Fibroblast of skin of abdomen (primary cell): ENCODE measurements around the gene CD3E. TPM values are rescaled to one million over a fixed set of nuclear protein-coding genes. Genes with fewer than 3 reads are reported as not detected.

Experiments used
- DNase-seq: peaks from one replicate; pipeline ENCODE4 v3.0.0-alpha.2; 2013
- polyA plus RNA-seq, 2 experiments: library from polyadenylated mRNA; unstranded; fragments of 120-200 nt; gene quantifications; one replicate each; pipeline ENCODE4 v1.2.1, GENCODE V29; 2013; ENCODE audit not compliant: insufficient read length in 2 of 2

CD3E gene
- 0.10 TPM for polyA plus RNA-seq (2013, experiment 1 of 2; ENCODE audit: insufficient read length)
- polyA plus RNA-seq (2013, experiment 2 of 2; ENCODE audit: insufficient read length) = not detected

DNA sequence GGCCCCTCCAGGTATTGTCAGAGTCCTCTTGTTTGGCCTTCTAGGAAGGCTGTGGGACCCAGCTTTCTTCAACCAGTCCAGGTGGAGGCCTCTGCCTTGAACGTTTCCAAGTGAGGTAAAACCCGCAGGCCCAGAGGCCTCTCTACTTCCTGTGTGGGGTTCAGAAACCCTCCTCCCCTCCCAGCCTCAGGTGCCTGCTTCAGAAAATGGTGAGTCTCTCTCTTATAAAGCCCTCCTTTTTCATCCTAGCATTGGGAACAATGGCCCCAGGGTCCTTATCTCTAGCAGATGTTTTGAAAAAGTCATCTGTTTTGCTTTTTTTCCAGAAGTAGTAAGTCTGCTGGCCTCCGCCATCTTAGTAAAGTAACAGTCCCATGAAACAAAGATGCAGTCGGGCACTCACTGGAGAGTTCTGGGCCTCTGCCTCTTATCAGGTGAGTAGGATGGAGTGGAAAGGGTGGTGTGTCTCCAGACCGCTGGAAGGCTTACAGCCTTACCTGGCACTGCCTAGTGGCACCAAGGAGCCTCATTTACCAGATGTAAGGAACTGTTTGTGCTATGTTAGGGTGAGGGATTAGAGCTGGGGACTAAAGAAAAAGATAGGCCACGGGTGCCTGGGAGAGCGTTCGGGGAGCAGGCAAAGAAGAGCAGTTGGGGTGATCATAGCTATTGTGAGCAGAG lies at the start of gene CD3E:
Gene CD3E, plus strand, starts transcription at position 163 of the 681 bp plus-strand sequence. Its CDS starts 223 bp downstream, at position 386.
- no peak for DNase-seq

DNA sequence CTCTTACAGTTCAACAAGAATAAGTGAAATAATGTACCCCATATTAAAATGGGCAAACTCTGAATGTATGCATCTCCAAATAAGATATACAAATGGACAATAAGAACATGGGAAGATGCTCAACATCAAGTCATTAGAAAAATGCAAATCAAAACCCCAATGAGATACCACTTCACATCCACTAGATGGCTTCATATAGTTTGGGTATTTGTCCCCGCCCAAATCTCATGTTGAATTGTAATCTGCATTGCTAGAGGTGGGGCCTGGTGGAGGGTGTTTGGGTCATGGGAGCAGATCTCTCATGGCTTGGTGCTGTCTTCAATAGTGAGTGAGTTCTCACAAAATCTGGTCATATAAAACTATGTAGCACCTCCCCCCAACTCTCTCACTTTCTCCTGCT lies 46.1 kb upstream of the CD3E start:
- no peak for DNase-seq

DNA sequence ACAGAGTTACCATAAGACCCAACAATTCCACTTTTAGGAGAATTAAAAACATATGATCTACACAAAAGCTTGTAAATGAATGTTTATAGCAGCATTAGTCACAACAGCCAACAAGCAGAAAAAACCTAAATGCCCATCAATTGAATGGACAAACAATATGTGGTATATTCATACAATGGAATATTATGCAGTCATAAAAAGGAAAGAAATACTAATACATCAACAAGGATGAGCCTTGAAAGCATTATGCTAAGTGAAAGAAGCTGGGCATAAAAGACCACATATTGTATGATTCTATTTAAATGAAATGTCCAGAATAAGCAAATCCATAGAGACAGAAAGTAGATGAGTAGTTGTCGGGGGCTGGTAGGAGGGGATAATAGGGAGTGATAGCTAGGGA lies 45.4 kb upstream of the CD3E start:
- DNase-seq = no peak

DNA sequence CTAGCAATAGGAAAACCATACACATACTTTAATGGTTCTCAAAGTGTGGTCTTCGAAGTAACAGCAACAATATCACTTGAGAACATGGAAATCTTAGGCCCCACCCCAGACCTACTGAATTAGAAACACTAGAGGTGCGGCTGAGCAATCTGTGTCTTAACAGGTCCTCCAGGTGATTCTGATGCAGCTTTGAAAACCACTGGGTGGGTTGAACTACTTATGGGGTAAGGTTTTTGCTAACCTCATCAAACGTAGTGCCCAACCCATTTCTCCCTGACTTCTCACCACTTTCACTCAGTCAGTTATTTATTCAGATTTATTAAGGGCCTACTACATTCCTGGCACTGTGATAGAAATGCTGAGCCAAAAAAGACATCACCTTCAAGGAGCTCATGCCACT lies 44.2 kb upstream of the CD3E start:
- no peak for DNase-seq

DNA sequence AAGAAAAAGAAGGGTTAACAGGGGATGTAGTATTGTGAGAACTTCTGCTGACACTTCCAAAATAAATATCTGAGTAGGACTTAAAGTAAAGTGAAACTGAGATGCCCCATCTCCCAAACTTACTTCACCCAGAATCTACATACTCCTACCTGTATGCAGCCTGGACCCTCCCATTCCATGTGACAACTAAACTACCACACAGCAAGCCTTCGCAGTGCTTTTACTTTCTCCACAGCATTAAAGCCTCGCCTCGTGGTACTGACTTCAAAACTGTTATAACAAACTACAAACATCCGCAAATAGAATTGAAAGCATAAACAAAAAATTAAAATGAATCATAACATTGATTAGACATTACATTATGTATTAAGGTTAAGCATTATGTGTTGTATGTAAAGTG lies 41.4 kb upstream of the CD3E start:
- DNase-seq = no peak

DNA sequence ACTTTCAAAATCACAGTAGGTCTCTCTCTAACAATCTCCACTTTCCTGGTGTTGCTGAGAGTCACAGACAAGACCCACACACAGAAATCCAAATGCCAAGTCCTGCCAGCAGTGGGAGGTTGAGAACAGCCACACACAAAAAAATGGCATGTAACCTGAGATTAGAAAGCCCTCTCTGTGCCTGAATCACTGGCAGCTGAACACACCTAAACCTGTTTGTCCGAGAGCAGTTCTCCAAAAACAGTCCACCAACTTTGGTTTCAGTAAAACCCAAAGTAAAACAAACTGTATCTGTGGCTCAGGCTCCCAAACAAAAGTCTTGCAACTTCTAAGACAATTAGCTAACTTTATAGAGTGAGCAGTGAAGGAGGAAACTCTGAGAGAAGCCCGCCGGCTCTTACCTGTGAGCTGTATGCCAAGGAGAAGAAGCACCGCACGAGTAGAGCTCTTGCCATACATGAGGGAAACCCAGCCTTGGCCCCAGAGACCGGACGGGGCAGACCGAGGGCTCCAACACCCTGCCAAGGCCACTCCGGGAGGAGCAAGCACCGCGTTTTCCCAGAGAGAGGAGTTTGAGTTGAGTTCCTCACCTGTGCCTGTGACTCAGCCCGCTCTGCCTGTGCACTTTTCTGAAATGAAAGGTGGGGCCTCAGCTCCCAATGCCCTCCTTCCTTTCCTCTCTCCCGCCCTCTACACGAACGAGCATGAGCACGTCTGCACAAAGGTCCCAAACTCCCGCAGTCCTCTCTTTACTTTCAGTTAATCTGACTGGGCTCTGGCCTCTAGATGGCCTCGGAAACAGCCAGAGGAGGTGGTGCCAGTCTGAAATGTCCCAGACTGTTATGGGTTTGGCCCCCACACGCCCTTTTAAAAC lies 40.6 kb upstream of the CD3E start, which contains the start of gene MPZL2:
Gene MPZL2, minus strand, starts transcription at position 603 of the 874 bp plus-strand sequence. Its CDS starts 144 bp downstream, at position 459.
- no peak for DNase-seq

DNA sequence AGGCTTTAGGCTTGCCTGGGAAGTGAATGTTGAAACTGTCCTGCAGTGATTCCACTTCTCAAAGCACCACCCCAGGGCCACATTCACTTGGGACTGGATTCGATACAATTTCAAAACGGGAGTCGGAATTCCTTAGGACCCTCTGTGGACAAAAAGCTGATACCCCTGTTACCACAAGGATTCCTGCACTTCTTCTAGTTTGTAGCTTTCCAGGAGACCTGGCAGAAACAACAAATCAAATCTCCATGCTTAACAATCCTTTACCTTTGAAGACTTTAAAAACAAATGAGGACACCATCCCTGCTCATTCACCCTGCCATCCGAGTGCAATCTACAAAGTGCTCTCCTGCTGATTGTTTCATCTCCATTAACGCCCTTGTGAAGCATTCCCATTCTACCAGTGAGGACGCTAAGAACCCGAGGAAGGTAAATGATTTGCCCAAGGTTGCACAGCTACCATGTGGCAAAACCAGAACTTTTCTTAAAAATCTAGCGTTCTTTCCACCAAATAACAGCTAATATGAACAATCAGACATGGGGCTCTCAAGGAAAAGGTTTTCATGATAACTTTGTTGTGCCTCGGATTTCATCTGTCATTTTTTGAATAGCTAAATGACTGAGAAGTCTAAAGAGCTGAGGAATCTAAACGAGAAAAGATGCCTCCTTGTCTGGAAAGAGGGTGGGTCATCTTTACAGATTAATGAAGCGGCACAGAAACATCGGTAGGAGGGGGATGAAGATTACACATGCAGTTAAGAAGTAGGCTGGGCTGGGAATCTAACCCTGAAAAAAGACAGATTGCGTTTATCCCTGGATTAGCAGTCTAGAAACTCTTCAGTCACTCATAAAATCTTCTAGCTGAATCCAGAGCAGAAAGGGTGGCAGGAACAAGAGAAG lies 39.7 kb upstream of the CD3E start:
- no peak for DNase-seq

DNA sequence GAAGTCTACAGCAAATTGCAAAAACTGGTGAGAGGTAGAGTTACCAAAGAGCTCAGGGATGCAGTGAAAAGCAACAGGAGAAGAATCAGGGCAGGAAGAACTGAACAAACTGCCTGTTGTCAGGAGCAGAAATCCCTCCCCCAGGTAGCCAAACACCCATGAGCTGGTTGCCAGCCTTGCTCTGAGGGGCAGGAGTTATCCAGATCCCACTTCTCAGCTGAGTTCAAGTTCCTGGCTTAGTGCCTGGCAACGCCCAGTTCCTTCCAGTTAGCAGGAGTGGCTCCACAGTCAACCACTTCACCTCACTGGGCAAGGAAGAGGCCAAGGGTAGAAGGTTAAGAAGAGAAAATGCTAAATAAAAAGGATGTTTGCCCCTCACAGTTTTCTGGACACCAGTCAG lies 38.6 kb upstream of the CD3E start:
- no peak for DNase-seq

DNA sequence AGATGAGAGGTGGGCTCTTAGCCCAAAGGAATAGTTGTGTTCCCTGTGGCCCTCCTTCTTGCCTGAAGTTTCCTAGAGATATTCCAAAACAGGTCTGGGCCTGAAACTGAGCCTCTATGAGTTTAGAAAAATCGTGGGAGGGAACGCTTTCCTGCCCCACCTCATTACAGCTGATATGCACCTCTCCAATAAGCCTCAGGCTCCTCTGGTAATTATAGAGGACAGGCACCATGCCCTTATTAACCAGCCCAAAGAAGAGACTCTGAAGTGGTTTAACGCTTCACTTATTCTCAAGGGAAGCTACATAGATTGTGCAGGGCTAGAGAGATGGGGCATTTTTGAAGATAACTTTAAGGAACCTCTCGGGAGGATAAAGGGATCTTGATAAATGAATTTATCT lies 37.0 kb upstream of the CD3E start:
- no peak for DNase-seq

DNA sequence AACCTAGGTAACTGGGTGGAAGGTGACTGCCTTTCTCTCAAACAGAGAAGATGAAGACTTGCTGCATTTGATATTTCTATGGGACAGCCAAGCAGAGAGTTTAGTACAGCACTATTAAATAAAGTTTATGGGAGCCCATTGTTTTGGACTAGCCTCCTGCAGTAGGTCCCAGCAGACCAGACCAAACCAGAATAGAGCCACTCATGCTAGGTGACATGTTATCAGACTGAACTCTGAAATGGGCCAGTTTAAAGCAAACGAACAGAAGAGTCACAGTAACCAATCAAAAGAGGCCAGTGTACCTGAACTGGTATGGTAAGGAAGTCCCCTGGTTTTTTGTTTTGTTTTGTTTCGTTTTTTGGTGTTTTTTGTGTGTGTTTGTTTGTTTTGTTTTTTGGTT lies 32.5 kb upstream of the CD3E start:
- DNase-seq = no peak

DNA sequence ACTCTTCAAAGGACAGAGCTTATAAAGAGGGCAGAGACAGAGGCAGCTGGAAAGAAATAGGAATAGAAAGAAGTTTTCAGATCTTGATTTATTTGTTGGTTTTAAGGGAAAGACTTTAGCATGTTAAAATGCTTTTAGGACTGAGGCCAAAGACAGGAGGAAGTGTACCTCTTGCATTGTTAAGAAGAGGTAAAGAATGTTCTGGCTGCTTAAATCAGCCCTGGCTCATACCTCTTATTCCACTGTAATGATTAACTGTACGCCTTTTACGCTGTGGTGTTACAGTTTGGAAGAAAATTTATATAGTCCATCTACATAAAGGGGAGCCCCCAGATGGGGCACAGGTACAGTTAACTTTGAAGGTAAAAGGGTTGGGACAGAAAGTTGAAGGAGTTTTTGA lies 30.3 kb upstream of the CD3E start:
- DNase-seq = no peak

DNA sequence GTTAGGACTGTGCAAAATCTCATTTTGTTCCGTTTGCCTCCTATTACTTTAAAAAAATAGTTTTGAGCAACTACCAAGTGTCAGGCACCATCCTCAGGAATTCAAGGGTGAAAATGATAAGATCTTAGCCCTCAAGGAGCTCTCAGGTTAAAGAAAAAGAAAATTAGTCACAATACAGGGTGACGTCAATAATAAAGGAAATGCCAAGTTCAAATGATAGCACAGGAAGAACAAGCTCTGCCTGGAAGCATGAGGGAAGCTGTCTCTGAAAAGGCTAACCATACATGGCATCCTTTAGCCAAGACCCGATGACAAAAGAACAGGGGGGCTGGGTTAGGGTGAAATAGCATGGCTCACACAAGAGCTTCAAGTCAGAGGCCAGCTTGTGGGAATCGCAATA lies 29.4 kb upstream of the CD3E start:
- DNase-seq = no peak

DNA sequence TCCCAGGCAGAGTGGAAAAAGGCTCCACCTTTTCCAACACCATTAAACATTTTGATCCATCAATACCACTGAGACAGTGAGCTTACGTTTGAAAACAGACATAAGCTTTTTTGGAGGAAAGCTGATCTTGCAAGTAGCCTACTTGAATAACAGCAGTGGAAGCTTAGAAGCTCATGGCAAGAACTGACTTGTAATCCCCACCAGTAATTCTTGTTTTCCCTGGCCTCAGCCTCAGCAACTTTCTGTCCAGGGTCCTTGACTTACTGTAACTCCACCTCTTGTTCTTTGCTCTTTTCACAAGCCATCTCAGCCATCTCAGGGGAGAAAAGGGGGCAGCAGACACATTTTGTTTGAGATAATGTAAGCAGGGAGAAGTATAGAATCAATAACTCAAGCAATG lies 28.1 kb upstream of the CD3E start:
- DNase-seq = no peak

DNA sequence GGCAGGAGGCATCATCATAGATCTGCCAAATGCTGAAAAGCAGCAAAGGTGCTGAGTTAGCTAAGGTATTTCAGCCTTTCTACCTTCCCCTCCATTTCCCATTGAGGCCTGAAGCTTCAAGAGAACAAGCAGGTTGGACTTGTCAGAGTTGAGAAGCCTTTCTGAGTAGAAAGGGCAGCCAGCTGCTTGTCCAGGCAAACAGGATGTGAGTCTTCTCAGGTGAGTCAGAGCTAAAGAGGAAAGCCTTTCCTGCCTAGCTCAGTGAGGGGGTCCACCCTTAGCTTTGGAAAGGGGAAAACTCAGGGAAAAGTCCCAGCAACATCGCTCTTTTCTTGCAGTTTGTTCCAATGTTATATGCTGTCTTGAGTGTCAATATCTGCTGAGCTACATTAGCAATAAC lies 27.2 kb upstream of the CD3E start:
- DNase-seq = peak; percentile 8

DNA sequence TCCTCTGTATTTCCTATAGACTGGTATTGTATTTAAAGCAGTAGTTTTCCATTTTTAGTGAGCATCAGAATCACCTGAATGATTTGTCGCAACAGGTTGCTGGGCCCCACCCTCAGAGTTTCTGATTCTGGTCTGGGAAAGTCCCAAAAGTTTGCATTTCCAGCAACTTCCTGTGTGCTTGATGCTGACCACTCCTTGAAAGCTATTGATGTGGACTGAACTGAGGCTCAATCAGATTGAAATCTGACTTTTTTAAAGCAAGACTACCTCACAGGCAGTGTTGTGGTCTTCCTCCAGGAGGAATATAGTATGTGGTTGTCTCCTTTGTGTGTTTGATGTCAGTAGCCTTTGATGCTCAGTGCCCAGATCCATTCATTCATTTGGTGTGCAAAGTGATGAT lies 23.2 kb upstream of the CD3E start:
- no peak for DNase-seq

DNA sequence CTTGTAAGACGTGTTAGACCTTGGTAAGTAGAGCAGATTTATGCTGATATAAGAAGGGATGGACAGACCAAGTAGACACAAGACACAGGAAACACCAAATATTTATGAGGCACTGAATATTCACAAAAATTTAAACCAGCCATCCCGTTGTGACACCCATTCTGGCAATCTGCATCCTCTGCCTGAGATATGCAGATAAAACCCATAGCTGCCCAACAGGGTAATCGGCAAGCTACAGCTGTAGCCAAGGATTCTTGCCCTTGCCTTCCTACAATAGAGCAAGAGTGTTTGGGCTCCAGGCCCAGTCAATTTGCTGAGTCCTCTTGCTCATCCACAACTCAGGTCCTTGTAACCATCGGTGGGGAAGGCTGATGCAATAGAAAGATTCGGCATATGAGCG lies 21.9 kb upstream of the CD3E start:
- no peak for DNase-seq

DNA sequence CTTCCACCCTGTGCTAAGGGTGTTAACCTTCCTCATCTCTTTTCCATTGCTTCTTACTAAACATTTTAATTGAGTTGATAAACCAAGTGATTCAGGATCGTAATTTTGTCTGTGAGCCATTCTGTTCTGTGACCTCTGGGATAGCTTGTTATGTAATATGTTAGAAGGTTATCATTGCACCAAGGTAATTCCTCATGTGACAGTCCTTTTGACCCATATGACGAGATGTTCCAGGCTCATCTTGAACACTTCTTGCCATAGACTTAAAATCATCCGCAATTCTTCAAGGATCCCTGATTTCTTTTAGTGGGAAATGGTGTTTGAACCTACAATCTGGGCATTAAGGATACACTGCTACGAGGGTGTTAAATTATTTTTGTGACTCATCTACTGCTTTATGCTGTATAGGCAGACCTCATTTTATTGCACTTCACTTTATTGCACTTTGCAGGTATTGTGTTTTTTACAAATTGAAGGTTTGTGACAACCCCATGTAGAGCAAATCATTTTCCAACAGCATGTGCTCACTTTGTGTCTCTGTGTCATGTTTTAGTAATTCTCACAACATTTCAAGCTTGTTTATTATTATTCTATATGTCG lies 21.4 kb upstream of the CD3E start:
- no peak for DNase-seq

DNA sequence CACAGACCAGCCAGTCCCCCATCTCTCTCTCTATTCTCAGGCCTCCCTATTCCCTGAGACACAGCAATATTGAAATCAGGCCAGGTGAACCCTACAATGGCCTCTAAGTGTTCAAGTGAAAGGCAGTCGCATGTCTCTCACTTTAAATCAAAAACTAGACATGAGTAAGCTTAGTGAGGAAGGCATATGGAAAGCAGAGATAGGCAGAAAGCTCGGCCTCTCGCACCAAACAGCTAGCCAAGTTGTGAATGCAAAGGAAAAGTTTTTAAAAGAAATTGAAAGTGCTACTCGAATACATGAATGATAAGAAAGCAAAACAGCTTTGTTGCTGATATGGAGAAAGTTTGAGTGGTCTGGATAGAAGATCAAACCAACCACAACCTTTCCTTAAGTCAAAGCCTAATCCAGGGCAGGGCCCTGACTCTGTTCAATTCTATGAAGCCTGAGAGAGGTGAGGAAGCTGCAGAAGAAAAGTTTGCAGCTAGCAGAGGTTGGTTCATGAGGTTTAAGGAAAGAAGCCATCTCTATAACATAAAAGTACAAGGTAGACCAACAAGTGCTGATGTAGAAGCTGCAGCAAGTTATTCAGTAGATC lies 20.7 kb upstream of the CD3E start:
- DNase-seq = no peak

DNA sequence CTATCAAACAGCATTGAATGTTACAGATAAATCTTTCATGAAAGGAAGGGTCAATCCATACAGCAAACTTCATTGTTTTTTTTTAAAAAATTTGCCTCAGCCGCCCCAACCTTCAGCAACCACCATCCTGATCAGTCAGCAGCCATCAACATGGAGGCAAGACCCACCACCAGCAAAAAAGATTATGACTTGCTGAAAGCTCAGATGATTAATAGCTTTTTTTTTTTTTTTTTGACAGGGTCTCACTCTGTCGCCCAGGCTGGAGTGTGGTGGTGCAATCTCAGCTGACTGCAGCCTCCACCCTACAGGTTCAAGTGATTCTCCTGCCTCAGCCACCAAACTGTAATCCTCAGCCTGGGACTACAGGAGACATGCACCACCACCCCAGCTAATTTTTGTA lies 18.0 kb upstream of the CD3E start:
- no peak for DNase-seq

DNA sequence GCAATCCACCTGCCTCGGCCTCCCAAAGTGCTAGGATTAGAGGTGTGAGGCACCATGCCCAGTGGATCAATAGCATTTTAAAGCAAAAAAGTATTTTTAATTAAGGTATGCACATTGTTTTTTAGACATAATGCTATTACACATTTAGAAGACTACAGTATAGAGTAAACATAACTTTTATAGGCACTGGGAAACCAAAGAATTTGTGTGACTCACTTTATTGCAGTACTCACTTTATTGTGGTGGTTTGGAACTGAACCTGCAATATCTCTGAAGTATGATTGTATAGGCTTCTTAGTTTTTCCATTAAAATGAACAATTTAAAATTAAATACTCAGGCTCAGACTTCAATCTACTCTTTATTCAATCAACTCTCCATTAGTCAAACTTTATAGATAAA lies 17.5 kb upstream of the CD3E start:
- peak; percentile 51 for DNase-seq

DNA sequence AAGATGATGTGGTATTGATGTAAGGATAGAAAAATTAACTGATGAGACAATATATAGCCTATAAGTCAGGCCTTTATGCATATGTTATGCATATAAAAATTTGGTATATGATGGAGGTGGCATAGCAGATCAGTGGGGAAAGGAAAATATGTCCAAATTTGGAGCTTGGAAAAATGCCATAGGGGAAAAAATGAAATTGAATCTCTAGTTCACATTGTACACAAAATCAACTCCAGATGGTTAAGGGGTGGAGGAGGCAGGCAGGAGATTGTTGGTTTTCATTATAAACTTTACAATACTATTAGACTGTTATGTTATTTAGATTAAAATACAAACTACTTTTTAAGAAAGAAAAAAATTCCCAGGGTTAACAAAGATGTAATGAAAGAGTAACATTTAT lies 15.1 kb upstream of the CD3E start:
- no peak for DNase-seq

DNA sequence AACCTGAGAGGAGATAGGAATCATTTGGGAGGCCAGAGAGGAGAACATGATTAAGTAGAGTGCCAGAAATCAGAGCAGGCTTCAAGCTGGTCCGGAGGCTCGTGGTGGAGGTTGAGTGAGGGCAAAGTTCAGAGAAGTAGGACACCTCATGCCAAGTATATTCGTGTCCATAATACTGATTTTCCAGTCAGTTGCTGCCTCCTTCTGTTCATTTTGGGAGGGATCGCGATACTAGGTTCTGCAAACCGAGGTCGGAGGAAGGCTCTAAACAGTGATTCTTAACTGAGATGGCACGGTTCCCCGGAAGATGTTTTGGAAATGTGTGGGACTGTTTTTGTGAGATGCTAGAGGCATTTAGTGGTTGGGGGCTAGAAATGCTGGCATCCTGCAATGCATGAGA lies 13.6 kb upstream of the CD3E start:
- DNase-seq = no peak
